GM19351 (cell line): ENCODE results near the gene DUSP18.
"Not testable (repeated sequence)": the region's sequence is repeated elsewhere in the genome, so short reads cannot be mapped to it uniquely, and the experiment has no call there.

Experiments
- ATAC-seq: cut with Tn5 transposase; IDR thresholded peaks from one replicate; pipeline ENCODE4 v1.9.1; 2021; ENCODE audit warnings: mild to moderate bottlenecking, moderate library complexity; ENCODE audit not compliant: unreplicated experiment

The DUSP18 gene

DNA sequence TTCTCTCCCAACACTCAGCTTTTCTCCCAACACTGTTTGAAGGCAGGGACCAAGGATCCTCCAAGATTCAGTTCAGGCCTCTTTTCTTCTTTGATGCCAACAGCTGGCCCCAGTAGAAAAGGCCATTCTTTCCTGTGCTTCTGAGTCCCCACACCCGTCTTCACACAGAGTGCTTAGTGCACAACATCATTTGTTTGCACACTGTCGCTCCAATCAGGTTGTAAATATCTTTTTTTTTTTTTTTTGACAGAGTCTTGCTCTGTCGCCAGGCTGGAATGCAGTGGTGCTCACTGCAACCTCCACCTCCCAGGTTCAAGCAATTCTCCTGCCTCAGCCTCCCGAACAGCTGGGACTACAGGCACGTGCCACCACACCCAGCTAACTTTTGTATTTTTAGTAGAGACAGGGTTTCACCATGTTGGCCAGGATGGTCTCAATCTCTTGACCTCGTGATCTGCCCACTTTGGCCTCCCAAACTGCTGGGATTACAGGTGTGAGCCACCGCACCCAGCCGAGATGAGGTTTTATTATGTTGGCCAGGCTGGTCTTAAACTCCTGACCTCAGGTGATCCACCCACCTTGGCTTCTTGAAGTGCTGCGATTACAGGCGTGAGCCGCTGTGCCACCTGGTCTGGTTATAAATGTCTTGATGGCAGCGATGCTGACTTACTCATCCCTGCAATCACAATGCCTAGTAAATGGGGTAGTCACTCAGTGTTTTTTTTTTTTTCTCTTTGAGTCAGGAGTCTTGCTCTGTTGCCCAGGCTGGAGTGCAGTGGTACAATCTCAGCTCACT lies 12.4 kb upstream of the DUSP18 start:
- not testable (repeated sequence) for ATAC-seq

DNA sequence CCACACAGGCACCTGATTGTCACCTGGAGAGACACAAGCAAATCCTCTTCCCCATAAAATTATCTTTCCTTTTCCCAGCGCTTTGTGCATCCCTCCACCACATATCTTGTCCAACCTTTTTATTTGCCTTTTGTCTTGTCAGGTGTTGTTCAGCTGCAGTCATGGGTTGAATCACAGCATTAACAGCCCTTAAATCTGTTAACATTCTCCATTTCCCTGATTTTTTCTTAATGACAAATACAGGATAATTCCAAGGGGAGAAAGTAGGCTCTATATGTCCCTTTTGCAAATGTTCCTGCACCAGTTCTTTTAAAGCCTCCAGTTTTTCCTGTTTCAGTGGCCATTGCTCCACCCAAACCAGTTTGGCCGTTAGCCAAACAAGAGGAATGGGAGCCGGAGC lies 8.9 kb upstream of the DUSP18 start:
- not testable (repeated sequence) for ATAC-seq

DNA sequence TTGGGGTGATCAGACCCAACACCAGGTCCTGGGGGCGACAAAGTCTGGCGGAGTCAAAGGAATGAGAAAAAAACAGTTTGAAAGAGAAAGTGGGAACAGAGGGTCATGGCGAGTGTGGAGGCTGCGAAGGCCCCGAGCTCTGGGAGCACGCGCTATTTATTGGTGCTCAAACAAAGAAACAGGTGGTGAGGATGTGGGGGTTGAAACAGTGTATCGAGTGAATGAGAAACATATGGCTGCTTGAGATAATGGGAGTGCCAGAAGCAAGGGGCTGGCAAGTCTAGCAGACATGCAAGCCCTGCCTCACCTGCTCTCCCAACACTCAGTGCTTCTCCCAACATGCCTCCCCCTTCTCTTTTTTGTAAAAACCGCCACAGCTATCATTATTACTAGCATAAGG lies 7.8 kb upstream of the DUSP18 start:
- no peak for ATAC-seq

DNA sequence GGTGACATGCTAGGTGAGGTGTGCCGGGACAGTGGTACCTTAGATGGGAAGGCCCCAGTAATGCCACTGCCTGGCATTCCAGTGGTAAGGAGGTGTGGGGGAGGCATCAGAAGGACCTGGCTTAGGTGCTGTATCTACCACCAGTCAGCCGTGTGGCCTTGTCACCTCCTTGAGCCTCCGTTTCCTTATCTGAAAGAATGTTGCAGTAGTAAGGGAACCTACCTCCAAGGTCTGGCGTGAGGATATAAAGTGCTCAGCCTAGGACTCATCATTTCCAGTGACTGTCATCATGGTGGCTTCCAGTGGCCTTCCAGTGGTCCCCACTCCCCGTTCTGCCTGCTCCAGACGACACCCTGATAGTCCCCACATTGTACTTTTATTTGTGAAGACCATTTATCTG lies 6.8 kb upstream of the DUSP18 start:
- ATAC-seq: no peak

DNA sequence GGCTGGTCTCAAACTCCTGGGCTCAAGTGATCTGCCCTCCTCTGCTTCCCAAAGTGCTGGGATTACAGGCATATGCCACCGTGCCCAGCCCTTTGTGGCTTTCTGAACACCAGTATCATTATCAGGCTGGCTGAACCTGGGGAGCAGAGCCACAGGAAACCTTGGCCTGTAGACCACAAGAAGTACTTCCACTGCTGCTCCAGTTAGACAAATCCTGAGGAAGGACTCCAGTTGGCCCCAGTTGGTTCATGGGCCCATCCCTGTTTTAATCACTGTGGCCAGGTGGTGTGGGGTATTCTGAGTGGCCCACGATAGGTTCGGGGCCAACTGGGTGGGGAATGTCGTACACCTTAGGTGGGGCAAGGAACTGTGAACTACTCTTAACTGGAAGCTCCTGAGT lies 5.5 kb upstream of the DUSP18 start:
- no peak for ATAC-seq

DNA sequence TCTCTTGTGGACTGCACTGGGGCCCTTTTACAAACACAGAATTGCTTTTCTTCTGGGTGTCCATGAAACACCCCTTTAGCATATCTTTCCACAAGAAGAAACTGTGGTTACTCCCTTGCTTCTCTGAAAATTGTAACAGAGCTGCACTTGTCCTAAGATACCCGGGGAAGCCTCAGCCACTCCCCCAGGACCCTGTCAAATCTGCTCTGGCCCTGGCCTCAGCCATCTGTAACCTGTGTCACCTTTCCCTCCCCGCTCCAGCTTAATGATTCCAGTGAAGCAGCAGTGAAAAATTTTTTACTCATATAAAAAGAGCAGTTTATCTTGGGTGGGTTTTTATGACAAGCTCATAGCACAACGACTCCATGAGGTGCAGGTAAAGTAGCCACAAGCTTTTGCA lies 3.4 kb upstream of the DUSP18 start:
- ATAC-seq: no peak

DNA sequence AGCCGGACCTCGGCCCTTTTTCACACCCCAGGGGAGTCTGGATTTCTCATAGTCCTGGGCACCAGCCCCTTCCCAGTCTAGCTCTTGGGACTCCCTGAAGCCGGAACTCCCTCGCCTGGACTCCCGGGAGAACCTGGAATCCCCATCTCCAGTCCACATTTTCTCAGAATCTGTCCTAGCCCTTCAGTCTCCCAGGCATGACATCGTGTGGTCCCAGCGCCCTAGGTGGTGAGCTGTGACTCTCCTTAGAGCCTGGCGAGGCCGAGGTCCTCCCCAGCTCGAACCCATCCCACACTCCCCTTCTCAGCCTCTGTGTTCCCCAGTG lies 673 bp upstream of the DUSP18 start:
- ATAC-seq: no peak

DNA sequence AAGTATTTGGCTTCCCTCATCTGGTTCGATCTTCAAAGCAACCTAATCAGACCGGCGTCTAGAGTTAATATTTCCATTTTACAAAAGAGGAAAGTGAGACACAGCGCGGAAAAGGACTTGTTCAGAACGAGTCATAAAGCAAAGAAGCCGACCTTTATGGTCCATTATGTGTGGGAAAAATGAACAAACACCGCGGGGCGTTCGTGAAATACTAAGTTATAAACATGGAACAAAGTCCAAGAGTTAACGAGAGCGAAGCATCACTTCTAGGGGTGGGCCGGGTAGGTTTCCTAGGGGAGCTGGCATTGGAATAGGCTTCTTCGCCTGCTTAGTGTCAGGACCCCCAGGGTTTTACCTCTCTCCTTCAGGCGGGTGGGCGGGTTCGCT lies 575 bp downstream of the DUSP18 start:
- peak; percentile 10 for ATAC-seq

DNA sequence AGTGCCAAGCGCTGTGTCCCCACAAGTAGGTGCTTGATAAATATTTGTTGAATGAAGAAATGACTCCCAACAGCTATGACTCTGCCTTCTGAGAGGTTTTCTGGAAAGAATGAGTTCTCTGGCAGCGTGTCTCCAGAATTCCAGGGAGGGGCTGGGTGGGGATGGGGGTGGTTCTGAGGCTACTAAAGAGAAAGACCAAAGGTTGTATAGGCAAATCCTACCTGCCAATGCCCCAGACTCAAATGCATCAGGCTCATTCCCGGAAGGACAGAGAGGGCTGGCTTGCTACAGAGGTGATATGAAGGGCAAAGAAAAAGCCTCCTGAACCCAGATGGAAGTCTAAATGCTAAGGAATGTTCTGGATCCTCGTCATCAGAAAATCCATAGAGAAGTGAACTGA lies 1.9 kb downstream of the DUSP18 start:
- no peak for ATAC-seq

DNA sequence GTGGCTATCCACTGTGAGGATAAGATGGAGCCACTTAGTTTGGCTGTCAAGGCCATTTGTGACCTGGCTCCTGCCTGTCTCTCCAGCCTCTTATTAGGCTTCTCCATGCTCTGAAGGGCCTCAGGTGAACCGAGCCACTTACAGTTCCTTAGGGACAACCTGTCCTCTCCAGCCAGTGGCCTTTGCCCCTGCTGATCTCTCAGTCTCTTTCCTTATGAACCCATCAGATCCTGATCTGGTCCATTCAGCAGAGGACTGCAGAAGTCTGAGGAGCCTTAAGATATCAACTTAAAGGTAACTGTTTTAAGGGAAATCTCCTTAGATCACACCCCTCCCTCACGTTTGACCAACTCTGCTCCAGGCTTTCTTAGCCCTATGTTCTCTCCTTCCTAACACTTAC lies 2.4 kb downstream of the DUSP18 start:
- no peak for ATAC-seq

DNA sequence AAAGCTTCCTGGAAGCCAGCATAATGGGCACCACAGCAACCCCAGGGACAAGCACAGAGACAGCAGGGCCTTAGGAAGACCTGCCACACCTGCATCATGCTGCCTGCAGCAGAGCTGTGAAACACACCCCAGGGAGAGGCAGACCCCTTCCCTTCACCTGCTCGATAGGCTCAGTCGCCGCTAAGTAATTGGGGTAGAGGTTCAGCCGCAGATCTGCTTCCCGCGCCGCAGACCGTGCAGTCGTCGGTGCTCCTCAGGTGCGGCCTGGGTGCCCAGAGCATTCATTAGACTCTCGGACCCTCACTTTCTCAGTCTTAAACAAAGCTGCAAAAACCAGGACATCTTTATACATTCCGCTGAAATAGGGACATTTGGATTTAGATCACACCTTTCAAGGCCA lies 2.9 kb downstream of the DUSP18 start:
- no peak for ATAC-seq

DNA sequence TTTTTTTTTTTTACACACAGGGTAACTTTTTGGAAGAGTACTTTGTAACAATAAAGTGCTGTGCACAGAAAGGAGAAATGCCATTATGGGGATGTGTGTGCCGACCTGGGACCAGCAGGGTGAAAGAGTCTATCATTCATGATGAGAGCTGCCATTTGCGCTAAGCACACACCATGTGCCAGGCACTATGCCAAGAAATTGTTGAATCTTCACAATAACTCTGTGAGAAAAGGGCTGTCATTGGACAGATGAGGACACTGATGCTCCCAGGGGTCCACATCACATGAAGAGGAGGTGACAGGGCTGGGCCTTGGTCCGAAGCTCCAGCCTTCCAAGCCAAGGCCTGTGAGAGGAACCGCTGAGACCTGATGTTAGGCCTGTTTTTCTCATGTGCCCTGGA lies 5.6 kb downstream of the DUSP18 start:
- ATAC-seq: no peak

DNA sequence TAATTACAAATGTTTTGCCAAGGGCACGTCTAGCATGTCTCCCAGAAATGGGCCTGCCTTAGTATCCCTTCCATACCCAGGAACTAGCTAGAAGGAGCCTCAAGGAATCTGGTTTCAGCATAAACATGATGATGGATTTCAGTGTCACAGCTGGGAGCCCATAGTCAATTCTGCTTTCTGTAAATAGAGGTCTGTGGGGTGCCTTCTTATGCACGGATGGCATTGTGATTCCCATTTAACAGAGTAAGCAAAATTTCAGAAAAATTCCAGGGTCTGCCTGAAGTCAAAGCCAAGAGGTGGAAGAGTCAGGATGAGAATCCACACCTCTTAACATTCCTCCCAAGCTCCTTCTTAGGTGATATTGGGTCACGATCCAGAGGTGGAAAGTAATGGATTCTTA lies 12.1 kb downstream of the DUSP18 start:
- no peak for ATAC-seq

DNA sequence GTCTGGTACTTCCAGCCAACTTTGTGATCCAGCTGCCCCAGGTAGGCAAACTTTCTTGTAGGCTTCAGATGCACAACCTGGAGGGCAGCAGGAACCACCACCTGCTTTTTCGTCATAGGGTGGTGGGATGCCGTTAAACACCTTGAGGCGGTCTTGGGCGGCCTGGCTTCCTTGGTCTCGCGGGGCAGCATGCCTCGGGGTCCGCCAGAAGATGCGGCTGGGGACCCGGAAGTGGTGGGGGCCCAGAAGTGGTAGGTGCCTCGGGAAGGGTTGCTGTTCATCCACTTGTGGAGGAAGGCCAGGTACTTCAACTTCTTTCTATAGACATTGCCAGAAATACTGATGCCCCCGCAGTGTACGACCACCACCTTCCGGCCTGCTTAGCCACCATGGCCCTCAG lies 13.3 kb downstream of the DUSP18 start:
- ATAC-seq: no peak

DNA sequence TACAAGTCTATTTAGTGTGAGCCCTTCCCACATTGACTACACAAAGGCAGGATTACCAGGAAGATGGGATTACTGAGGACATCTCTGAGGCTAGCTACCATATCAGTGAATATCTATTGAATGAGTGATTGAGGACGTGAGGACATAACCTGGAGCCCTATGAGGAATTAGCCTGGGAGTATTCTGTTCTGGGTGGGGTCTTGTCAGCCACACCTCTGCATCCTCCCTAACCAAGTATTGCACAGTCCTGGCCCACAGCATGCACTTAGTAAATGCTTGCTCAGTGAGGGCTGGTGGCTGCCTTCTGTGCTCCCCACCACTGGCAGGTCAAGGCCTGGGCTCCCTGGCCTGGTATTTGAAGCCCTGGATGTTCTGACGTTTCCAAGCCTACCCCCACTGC lies 14.8 kb downstream of the DUSP18 start:
- ATAC-seq: no peak

DNA sequence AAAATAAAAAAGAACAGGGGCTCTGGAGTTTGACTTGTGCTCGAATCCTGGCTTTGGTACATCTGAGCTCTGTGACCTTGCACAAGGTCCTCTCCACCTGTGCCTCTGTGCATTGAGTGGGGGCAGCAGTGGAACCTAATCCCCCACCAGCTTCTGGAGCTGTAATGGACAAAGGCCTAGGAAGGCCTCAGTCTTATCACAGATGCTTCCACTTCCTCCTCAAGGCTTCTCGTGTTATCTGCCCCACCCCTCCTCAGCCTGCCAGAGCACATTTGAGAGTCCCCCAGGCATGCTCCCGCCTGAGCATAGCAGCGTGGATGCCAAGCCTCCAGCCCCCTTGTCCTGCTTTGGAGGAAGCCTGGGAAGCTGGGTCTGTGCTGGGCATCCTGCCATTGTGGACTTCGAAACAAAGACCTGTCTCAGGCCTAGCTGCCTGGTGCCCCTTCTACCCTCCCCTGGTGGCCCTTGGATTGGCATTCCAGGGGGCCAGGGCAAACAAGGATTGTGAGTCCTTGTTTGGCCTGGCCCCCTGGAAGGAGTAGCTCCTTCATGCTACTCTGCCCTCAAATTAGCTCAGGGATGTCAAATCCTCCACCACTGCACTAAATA lies 17.1 kb downstream of the DUSP18 start:
- no peak for ATAC-seq

DNA sequence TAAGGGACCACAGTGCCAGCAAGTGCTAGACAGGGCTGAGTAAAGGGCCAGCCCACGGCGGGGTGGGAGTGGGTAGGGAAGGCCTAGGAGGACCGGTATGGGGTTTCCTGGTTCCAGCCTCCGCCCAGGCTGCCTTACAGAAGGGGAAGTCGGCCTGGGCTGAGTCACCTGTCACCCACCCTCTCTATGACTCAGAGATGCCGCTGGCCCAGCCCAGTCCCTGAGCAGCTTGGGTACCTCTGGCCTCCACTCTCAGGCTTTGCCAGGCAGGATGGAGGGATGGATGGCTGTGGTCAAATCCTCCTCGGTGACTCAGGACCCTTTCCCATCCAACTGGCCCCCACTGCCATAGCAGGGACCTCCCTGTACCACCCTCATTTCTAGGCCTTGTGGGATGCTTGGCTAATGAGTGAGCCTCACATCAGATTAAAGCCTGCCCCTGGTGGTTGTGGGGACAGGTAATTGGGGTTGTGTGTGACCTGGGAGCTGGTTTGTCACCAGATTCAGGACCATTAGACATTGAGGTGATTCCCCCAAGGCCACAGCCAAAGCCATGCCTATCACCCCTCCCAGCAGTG lies 18.2 kb downstream of the DUSP18 start:
- no peak for ATAC-seq

DNA sequence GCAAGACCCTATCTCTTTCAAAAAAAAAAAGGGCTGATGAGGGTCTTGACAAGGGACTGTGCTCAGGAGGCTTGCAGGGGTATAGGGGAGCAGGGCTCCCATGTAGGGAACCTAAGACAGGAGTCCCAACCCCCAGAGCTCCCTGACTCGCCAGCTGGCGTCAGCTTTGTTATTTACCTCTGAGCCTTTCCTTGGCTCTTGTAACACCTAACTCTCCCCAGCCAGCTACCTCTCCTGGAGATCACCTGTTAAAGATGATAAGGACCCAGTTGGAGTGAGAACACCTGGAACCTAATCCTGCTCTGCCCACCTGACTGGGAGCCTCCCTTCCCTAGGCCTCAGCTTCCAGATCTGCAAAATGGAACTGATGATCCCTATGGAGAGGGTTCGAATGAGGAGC lies 18.9 kb downstream of the DUSP18 start:
- ATAC-seq: no peak

DNA sequence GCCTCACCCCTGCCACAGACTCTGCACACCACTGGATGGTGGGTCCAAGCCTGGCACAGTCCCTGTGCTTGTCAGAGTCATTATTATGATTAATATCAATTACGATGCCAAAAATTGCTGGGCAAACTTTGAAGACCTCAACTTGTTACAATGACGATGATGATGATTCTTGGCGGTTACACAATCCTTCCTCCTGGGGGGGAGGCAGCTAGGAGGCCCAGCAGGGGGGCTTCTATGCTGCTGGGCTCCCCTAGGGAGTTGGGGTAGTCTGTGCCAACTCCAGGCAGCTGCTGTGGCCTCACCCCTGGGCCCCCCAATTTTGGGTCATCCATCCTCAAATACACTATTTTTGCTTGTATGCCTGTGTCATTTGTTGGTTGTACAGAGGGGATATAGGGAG lies 20.1 kb downstream of the DUSP18 start:
- ATAC-seq: no peak

DNA sequence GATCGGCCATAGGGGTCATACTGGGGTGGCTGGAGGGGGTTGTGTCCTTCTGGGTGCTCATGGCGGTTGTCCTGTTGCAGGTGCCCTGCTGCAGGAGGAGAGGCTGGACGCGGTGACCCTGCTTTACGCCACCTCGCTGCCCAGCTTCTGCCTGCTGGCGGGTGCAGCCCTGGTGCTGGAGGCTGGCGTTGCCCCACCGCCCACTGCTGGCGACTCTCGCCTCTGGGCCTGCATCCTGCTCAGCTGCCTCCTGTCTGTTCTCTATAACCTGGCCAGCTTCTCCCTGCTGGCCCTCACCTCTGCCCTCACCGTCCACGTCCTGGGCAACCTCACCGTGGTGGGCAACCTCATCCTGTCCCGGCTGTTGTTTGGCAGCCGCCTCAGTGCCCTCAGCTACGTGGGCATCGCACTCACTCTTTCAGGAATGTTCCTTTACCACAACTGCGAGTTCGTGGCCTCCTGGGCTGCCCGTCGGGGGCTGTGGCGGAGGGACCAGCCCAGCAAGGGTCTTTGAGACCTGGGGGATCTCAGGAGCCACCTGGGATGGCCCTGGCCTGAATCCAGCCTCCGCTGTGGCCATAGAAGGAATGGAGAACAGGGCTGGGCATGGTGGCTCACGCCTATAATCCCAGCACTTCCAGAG lies 21.0 kb downstream of the DUSP18 start:
- no peak for ATAC-seq

DNA sequence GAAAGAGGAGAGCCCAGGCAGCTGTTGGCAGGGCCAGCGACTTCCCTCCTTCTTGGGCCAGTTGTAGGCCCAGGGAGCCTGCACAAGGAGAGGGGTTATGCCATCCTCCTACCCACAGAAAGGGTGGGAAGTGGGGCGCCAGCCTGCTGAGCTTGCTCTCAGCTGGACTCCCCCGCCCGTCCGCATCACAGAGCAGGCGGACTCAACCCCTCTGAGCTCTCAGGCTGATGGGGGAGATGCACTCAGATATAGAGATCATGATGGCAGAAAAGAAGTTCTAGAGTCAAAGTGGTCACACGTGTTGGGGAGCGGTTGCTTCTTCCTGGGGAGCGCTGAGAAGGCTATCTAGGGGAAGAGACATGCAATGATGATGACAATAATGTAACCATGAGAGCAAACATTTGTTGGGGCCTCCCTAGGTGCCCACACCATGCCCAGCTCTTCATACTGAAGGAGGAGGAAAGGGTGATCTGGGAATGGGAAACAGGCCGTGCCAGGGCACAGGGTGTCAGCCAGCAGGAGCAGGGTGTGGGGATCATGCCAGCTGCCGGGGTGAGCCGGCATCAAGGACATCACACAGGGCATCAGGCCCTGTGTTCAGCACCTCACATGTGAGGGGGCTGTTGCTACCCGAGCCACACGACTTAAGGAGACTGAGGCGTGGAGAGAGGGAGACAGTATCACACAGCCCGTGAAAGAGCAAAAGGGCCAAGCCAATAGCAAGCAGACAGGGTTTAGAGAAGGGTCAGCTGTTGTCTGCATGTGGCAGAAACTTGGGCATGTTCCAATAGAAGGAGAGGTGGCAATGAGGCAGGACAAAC lies 24.4 kb downstream of the DUSP18 start:
- ATAC-seq: no peak
